Activated B cell treated with CpG ODN at 0.5 μM for 24 hours (primary cell): Measurements from ENCODE around the gene GPC1. TPM values are rescaled to one million over a fixed set of nuclear protein-coding genes. Genes with fewer than 3 reads are reported as not detected.

Source experiments
- ATAC-seq: fragments of 200-7000 bp; cut with Tn5 transposase; one replicate; pipeline ENCODE4 v1.10.0; 2021; ENCODE audit warnings: low read depth, mild to moderate bottlenecking, moderate library complexity
- CTCF ChIA-PET: fragments of 350-600 bp; sonication (Branson Sonifier 250); formaldehyde crosslinking; loops from one replicate; lab custom pipeline; 2021; ENCODE audit warnings: antibody characterized with exemption; lab: Charles Lee
- POLR2A ChIA-PET: fragments of 350-600 bp; sonication (Branson Sonifier 250); formaldehyde crosslinking; loops from one replicate; lab custom pipeline; 2021; ENCODE audit warnings: antibody characterized with exemption; lab: Charles Lee
- DNase-seq: peaks from one replicate; pipeline ENCODE4 v3.0.0; 2022
- H3K27ac Mint-ChIP-seq: one replicate; pipeline ENCODE4 v1.8.0; 2020; ENCODE audit warnings: mixed read lengths
- H3K27me3 Mint-ChIP-seq: one replicate; pipeline ENCODE4 v1.8.0; 2021; ENCODE audit warnings: mixed read lengths
- H3K36me3 Mint-ChIP-seq: one replicate; pipeline ENCODE4 v1.8.0; 2021; ENCODE audit warnings: low read depth, mixed read lengths
- H3K4me1 Mint-ChIP-seq: one replicate; pipeline ENCODE4 v1.8.0; 2021; ENCODE audit warnings: mixed read lengths
- H3K4me3 Mint-ChIP-seq: one replicate; pipeline ENCODE4 v1.8.0; 2020; ENCODE audit warnings: mild to moderate bottlenecking, mixed read lengths
- H3K9me3 Mint-ChIP-seq: one replicate; pipeline ENCODE4 v1.8.0; 2020; ENCODE audit warnings: mixed read lengths
- intact Hi-C: fragments of 100-400 bp; cut with micrococcal nuclease; formaldehyde crosslinking; loops from one replicate; pipeline ENCODE4 v1.15.1; 2024
- total RNA-seq: library from RNA; stranded (reverse); gene quantifications from 2 replicates; pipeline ENCODE4 v1.2.3, GENCODE V29; 2022
- TF ChIP-seq, protein P1 (sequence below): fragments of 200-600 bp; IDR thresholded peaks from one replicate; pipeline ENCODE4 v1.8.0; 2022; ENCODE audit warnings: antibody characterized with exemption, mild to moderate bottlenecking

Gene GPC1
- total RNA-seq, 1 donor from 2014 or later = 1.9 TPM

DNA sequence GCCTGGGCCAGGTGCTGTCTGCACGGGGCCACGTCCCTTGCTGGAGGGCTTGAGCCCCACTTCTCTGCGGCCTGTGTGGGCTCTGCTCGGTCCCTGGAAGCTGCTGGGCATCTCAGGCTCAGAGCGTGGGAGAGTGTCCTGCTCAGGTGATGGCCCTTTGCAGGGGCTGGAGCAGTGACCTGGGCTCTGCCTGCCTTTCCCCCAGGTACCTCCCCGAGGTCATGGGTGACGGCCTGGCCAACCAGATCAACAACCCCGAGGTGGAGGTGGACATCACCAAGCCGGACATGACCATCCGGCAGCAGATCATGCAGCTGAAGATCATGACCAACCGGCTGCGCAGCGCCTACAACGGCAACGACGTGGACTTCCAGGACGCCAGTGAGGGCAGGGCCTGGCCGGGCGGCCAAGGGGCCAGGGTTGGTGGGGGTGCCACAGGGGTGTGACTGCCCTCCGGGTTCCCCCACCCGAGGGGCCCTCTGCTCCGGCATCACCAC, 29.9 kb downstream of the GPC1 start:
- intact Hi-C loops = no loop called here
- Mint-ChIP-seq H3K36me3 (no peaks in the 10 kb centered on the region), H3K4me3 (no peak overlapping the region), H3K27me3 (no peaks in the 10 kb centered on the region), H3K27ac (no peak overlapping the region), H3K4me1 (no peaks in the 10 kb centered on the region), H3K9me3 (no peaks in the 10 kb centered on the region)
- ChIA-PET CTCF (no interaction called here), POLR2A (no interaction called here)
- ATAC-seq (no peak), DNase-seq (peak; percentile 12)
- TF ChIP-seq, protein P1, sequence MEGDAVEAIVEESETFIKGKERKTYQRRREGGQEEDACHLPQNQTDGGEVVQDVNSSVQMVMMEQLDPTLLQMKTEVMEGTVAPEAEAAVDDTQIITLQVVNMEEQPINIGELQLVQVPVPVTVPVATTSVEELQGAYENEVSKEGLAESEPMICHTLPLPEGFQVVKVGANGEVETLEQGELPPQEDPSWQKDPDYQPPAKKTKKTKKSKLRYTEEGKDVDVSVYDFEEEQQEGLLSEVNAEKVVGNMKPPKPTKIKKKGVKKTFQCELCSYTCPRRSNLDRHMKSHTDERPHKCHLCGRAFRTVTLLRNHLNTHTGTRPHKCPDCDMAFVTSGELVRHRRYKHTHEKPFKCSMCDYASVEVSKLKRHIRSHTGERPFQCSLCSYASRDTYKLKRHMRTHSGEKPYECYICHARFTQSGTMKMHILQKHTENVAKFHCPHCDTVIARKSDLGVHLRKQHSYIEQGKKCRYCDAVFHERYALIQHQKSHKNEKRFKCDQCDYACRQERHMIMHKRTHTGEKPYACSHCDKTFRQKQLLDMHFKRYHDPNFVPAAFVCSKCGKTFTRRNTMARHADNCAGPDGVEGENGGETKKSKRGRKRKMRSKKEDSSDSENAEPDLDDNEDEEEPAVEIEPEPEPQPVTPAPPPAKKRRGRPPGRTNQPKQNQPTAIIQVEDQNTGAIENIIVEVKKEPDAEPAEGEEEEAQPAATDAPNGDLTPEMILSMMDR = no peak

DNA sequence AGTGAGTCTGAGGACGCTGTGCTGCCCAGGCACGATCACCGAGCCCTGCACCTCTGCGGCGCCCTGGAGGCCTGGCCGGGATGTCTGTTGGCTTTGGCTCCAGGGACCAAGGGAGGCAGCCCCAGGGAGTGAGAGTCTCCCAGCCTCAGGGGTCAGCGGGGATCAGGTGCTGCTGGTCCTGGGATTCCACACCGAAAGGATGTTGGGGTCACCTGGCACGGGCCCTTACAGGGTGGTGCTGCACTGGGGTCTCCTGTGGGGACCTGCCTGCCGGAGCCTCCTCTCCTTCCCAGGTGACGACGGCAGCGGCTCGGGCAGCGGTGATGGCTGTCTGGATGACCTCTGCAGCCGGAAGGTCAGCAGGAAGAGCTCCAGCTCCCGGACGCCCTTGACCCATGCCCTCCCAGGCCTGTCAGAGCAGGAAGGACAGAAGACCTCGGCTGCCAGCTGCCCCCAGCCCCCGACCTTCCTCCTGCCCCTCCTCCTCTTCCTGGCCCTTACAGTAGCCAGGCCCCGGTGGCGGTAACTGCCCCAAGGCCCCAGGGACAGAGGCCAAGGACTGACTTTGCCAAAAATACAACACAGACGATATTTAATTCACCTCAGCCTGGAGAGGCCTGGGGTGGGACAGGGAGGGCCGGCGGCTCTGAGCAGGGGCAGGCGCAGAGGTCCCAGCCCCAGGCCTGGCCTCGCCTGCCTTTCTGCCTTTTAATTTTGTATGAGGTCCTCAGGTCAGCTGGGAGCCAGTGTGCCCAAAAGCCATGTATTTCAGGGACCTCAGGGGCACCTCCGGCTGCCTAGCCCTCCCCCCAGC, 30.5 kb downstream of the GPC1 start:
- H3K4me1 Mint-ChIP-seq = peaks cover 1% of the 10 kb centered on the region
- CTCF ChIA-PET = no interaction called here
- H3K36me3 Mint-ChIP-seq = no peaks in the 10 kb centered on the region
- H3K4me3 Mint-ChIP-seq = no peak overlapping the region
- TF ChIP-seq, protein P1 = no peak
- POLR2A ChIA-PET = no interaction called here
- no peak overlapping the region for H3K27ac Mint-ChIP-seq
- DNase-seq (no peak), ATAC-seq (no peak)
- H3K9me3 Mint-ChIP-seq = no peaks in the 10 kb centered on the region
- no peaks in the 10 kb centered on the region for H3K27me3 Mint-ChIP-seq
- intact Hi-C loops = no loop called here

DNA sequence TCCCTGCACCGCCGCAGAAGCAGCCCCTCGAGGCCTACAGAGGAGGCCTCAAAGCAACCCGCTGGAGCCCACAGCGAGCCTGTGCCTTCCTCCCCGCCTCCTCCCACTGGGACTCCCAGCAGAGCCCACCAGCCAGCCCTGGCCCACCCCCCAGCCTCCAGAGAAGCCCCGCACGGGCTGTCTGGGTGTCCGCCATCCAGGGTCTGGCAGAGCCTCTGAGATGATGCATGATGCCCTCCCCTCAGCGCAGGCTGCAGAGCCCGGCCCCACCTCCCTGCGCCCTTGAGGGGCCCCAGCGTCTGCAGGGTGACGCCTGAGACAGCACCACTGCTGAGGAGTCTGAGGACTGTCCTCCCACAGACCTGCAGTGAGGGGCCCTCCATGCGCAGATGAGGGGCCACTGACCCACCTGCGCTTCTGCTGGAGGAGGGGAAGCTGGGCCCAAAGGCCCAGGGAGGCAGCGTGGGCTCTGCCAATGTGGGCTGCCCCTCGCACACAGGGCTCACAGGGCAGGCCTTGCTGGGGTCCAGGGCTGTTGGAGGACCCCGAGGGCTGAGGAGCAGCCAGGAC, 31.2 kb downstream of the GPC1 start:
- peaks cover 2% of the 10 kb centered on the region for H3K4me1 Mint-ChIP-seq
- H3K36me3 Mint-ChIP-seq = peaks cover 1% of the 10 kb centered on the region
- intact Hi-C loops = no loop called here
- ATAC-seq = no peak
- H3K27ac Mint-ChIP-seq = no peak overlapping the region
- TF ChIP-seq, protein P1 = no peak
- H3K9me3 Mint-ChIP-seq = no peaks in the 10 kb centered on the region
- H3K27me3 Mint-ChIP-seq = no peaks in the 10 kb centered on the region
- ChIA-PET POLR2A (no interaction called here), CTCF (no interaction called here)
- DNase-seq = peak; percentile 13
- H3K4me3 Mint-ChIP-seq = no peak overlapping the region

DNA sequence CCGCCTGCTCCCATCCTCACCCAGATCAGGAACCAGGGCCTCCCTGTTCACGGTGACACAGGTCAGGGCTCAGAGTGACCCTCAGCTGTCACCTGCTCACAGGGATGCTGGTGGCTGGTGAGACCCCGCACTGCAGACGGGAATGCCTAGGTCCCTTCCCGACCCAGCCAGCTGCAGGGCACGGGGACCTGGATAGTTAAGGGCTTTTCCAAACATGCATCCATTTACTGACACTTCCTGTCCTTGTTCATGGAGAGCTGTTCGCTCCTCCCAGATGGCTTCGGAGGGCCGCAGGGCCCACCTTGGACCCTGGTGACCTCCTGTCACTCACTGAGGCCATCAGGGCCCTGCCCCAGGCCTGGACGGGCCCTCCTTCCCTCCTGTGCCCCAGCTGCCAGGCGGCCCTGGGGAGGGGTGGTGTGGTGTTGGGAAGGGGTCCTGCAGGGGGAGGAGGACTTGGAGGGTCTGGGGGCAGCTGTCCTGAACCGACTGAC, 31.7 kb downstream of the GPC1 start:
- no peaks in the 10 kb centered on the region for H3K27me3 Mint-ChIP-seq
- H3K9me3 Mint-ChIP-seq = no peaks in the 10 kb centered on the region

More for the DNA sequence above, 31.7 kb downstream of the GPC1 start:
- no peak overlapping the region for H3K27ac Mint-ChIP-seq
- TF ChIP-seq, protein P1 = no peak
- H3K4me1 Mint-ChIP-seq = peaks cover 2% of the 10 kb centered on the region
- DNase-seq = no peak
- POLR2A ChIA-PET = no interaction called here
- ATAC-seq = no peak
- H3K36me3 Mint-ChIP-seq = peaks cover 1% of the 10 kb centered on the region
- no peak overlapping the region for H3K4me3 Mint-ChIP-seq
- CTCF ChIA-PET = no interaction called here
- intact Hi-C loops = no loop called here
